Prostate gland (tissue), 2 donors: Measurements from ENCODE around the gene SIRT3. TPM values are rescaled to one million over a fixed set of nuclear protein-coding genes. Genes with fewer than 3 reads are reported as not detected.

Experiments used
- DNase-seq: peaks from one replicate; pipeline ENCODE4 v3.0.0-alpha.2; 2019; ENCODE audit warnings: low spot score
- H3K27ac ChIP-seq, 2 donors: fragments of 200-600 bp; sonication (generic); 2 replicates each; pipeline ENCODE4 v1.5.1; 2017 to 2019
- H3K27me3 ChIP-seq: fragments of 200-600 bp; sonication (generic); replicated peaks from 2 replicates; pipeline ENCODE4 v1.5.1; 2019; ENCODE audit not compliant: insufficient read depth
- H3K36me3 ChIP-seq, 2 donors: fragments of 200-600 bp; sonication (generic); 1 replicate in 1 of 2; 2 replicates in 1 of 2; pipeline versions ENCODE4 v1.5.1 to v1.8.1; 2017 to 2019
- H3K4me1 ChIP-seq: fragments of 200-600 bp; sonication (generic); replicated peaks from 2 replicates; pipeline ENCODE4 v1.5.1; 2019
- H3K4me3 ChIP-seq, 2 donors: fragments of 200-600 bp; sonication (generic); 2 replicates each; pipeline ENCODE4 v1.5.1; 2017 to 2019
- H3K9me3 ChIP-seq: fragments of 200-600 bp; sonication (generic); 2 replicates; pipeline ENCODE4 v1.5.1; 2017
- POLR2A ChIP-seq: fragments of 450-650 bp; IDR thresholded peaks from one replicate; pipeline ENCODE4 v1.6.1; 2016; ENCODE audit warnings: antibody characterized with exemption, mild to moderate bottlenecking
- POLR2AphosphoS5 ChIP-seq: sonication (generic); formaldehyde crosslinking; IDR thresholded peaks from one replicate; pipeline ENCODE4 v1.6.1; 2017; ENCODE audit warnings: antibody characterized with exemption
- WGBS: methylation state at CpG from one replicate; pipeline ENCODE4 v1.1.5; 2018; 5-methylcytosine and 5-hydroxymethylcytosine counted together
- intact Hi-C: fragments of 100-400 bp; cut with DNase I; formaldehyde crosslinking; loops from one replicate; pipeline ENCODE4 v1.14.2; 2022
- total RNA-seq, 2 donors: library from RNA; depleted of rRNA; stranded (reverse); fragments of >200 nt; gene quantifications; one replicate each; pipeline ENCODE4 v1.1.0, GENCODE V29; 2016
- TF ChIP-seq, protein P1 (sequence below), 4 experiments: fragments of 200-600 bp in 2 of 4; fragments of 450-650 bp in 2 of 4; sonication (generic) in 2 of 4; IDR thresholded peaks; 1 replicate in 3 of 4; 2 replicates in 1 of 4; pipeline ENCODE4 v1.5.1; 2016 to 2019; ENCODE audit warnings: antibody characterized with exemption in 4 of 4, mild to moderate bottlenecking in 2 of 4, moderate library complexity in 2 of 4

Gene SIRT3
- total RNA-seq, 2 donors from 2014 or later: 21.5 to 32.5 TPM

DNA sequence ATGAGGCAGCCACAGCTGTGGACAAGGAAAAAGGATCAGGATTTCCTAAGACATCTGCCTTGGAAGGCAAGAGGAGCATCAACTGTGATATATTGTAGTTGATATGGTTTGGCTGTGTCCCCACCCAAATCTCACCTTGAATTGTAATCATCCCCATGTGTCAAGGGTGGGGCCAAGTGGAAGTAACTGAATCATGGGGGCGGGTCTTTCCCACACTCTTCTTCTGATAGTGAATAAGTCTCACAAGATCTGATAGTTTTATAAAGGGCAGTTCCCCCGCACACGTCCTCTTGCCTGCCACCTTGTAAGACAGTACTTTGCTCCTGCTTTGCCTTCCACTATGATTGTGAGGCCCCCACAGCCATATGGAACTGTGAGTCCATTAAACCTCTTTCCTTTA is 18.4 kb downstream of the SIRT3 start:
- DNase-seq: no peak
- H3K36me3 ChIP-seq: peaks cover 7% of the 10 kb centered on the region in 2 donors

DNA sequence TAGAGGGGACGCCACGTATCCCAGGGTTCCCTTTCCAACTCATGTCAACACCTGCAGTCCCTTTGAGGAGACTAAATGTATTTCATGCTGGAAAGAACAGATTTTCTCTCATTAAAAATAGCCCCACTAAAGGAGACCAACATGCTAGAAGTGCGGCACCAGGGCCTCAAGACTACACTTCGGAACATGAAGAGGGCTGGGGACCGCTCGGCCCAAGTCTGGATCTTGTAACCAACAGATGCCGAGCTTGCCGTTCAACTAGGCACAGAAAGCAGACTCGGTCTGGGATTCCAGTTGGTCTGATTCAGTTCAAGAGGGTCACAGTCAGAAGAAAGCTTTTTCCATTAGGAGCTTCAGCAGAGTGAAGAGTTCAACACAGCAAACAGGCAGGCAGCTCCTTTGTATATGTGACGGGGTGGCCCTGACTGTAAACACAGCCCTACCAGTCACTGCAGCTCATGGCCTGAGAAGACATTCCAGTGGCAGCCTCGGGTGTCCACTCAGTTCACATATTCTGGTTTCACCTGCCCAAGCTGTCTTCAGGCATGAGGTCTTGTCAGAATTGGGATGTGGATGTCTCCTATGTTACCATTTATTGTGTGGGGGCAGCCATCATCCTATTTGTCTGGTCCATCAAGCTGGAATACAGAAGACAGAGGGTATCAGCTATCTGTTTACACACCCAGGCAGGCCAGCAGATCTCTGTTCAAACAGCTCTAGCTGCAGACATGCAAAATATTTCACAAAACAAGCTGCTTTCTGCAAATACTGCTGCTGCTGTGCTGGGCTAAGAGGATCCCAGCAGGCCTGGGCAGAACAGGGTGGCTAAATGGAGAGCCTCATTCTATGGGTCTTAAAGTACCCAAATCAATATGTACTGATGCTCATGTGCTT is 19.8 kb downstream of the SIRT3 start:
- no peak overlapping the region for H3K4me3 ChIP-seq
- H3K27me3 ChIP-seq: no peaks in the 10 kb centered on the region
- intact Hi-C loops: no loop called here
- peaks cover 16 to 17% of the 10 kb centered on the region in 2 donors for H3K36me3 ChIP-seq
- no peaks in the 10 kb centered on the region for H3K4me1 ChIP-seq
- TF ChIP-seq, protein P1, sequence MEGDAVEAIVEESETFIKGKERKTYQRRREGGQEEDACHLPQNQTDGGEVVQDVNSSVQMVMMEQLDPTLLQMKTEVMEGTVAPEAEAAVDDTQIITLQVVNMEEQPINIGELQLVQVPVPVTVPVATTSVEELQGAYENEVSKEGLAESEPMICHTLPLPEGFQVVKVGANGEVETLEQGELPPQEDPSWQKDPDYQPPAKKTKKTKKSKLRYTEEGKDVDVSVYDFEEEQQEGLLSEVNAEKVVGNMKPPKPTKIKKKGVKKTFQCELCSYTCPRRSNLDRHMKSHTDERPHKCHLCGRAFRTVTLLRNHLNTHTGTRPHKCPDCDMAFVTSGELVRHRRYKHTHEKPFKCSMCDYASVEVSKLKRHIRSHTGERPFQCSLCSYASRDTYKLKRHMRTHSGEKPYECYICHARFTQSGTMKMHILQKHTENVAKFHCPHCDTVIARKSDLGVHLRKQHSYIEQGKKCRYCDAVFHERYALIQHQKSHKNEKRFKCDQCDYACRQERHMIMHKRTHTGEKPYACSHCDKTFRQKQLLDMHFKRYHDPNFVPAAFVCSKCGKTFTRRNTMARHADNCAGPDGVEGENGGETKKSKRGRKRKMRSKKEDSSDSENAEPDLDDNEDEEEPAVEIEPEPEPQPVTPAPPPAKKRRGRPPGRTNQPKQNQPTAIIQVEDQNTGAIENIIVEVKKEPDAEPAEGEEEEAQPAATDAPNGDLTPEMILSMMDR (IDR thresholded peaks at IDR 0.05): no peak
- TF ChIP-seq POLR2AphosphoS5 (no peak), POLR2A (no peak)
- no peak for DNase-seq
- 81% methylated on average over 11 of the region's 11 CpGs for WGBS
- H3K9me3 ChIP-seq: no peaks in the 10 kb centered on the region
- H3K27ac ChIP-seq: no peak overlapping the region

More for the DNA sequence above, 18.4 kb downstream of the SIRT3 start:
- Histone ChIP-seq H3K27me3 (no peaks in the 10 kb centered on the region), H3K4me1 (no peaks in the 10 kb centered on the region), H3K9me3 (no peaks in the 10 kb centered on the region), H3K27ac (no peak overlapping the region), H3K4me3 (no peak overlapping the region)
- 95% methylated on average over 3 of the region's 3 CpGs for WGBS
- TF ChIP-seq, protein P1 (IDR thresholded peaks at IDR 0.05): no peak
- TF ChIP-seq POLR2AphosphoS5 (no peak), POLR2A (no peak)
- intact Hi-C loops: no loop called here

DNA sequence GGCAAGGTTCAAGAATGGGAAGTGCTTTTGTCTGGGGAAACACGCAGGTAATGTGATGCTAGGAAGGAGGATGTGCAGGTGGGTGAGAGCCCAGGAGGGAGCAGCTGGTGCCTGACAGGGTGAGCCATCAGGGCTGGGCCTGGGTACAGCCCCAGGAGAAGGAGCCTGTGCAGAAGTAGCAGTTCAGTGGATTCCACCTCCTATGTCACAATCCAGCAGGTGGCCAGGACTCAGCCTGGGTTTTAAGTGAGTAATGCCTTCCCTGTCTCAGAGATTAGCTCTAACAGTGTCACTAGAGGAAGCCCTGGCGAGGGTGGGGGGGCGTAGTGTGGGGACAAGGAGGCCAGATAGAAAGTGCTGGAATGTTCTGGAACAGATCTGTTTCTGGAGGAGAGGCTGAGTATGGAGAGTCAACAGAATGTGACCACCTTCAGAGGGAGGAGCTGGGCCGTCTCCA is 20.5 kb downstream of the SIRT3 start:
- H3K4me1 ChIP-seq: no peaks in the 10 kb centered on the region
- no peak for DNase-seq
- no peaks in the 10 kb centered on the region for H3K27me3 ChIP-seq
- WGBS: 67% methylated on average over 4 of the region's 4 CpGs
- no peak overlapping the region for H3K27ac ChIP-seq
- TF ChIP-seq, protein P1 (IDR thresholded peaks at IDR 0.05): no peak
- TF ChIP-seq POLR2A (no peak), POLR2AphosphoS5 (no peak)
- H3K36me3 ChIP-seq: peaks cover 20 to 23% of the 10 kb centered on the region in 2 donors
- intact Hi-C loops: no loop called here
- no peaks in the 10 kb centered on the region for H3K9me3 ChIP-seq
- no peak overlapping the region for H3K4me3 ChIP-seq

DNA sequence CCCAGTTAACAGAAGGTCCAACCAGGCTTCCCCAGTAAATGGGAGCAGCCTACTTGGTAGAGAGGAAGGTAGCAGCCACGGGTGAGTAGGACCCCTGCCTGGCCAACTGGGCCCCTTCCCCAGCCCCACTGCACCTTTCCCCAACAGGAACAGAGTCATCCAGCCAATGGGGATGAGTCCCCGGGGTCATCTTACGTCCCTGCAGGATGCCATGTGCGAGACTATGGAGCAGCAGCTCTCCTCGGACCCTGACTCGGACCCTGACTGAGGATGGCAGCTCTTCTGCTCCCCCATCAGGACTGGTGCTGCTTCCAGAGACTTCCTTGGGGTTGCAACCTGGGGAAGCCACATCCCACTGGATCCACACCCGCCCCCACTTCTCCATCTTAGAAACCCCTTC is 22.1 kb downstream of the SIRT3 start:
- H3K27ac ChIP-seq: no peak overlapping the region
- WGBS: 79% methylated on average over 6 of the region's 7 CpGs
- no peak for TF ChIP-seq POLR2AphosphoS5
- TF ChIP-seq, protein P1 (IDR thresholded peaks at IDR 0.05): no peak
- no peak for TF ChIP-seq POLR2A
- H3K4me1 ChIP-seq: peaks cover 13% of the 10 kb centered on the region
- no peak overlapping the region for H3K4me3 ChIP-seq
- DNase-seq: no peak
- intact Hi-C loops: no loop called here
- H3K27me3 ChIP-seq: no peaks in the 10 kb centered on the region
- no peaks in the 10 kb centered on the region for H3K9me3 ChIP-seq
- H3K36me3 ChIP-seq: peaks cover 20 to 23% of the 10 kb centered on the region in 2 donors

DNA sequence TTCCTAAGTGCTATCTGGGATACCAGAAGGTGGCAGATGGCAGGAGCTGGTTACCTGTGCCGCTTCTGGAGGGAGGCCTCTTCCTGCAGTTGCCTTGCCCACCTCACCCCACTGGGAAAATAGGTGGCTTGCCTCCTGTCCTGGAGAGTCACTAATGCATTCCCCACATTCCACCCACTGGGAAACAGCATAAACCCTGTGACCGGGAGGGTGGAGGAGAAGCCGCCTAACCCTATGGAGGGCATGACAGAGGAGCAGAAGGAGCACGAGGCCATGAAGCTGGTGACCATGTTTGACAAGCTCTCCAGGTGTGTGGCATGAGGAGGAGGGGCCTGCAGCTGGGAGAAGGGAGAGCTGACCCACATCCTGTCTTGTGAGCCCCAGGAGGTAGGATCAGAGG is 23.0 kb downstream of the SIRT3 start:
- Histone ChIP-seq H3K4me3 (no peak overlapping the region), H3K36me3 (peaks cover 20 to 23% of the 10 kb centered on the region in 2 donors), H3K27ac (no peak overlapping the region), H3K9me3 (no peaks in the 10 kb centered on the region), H3K4me1 (peaks cover 13% of the 10 kb centered on the region), H3K27me3 (no peaks in the 10 kb centered on the region)
- WGBS: 86% methylated on average over 4 of the region's 4 CpGs
- intact Hi-C loops: no loop called here
- DNase-seq: no peak
- TF ChIP-seq POLR2A (no peak), POLR2AphosphoS5 (no peak)
- TF ChIP-seq, protein P1 (IDR thresholded peaks at IDR 0.05): no peak
